ENCODE results near the gene SPEM3.

GRCh38 chr17:7396147-7396546 lies 32.5 kb upstream of the SPEM3 start:
- no peak for TF ChIP-seq ATF3 (IDR thresholded peaks at IDR 0.05; ENCODE audit: borderline replicate concordance, extremely low read depth, low read depth, low read length)
- TF ChIP-seq RBBP5 (conservative IDR thresholded peaks at IDR 0.05), result no peak
- TF ChIP-seq REST (IDR thresholded peaks at IDR 0.05; ENCODE audit: low read depth, low read length), result no peak
- TF ChIP-seq RAD51 (IDR thresholded peaks at IDR 0.05), result no peak
- no peak for TF ChIP-seq POLR2AphosphoS5 (IDR thresholded peaks at IDR 0.05; ENCODE audit: low read length)
- TF ChIP-seq MAX (IDR thresholded peaks at IDR 0.05; ENCODE audit: low read depth, low read length), result no peak
- no peak for TF ChIP-seq CTCF (IDR thresholded peaks at IDR 0.05 in 2 of 3, conservative IDR thresholded peaks at IDR 0.05 in 1 of 3; ENCODE audit: control insufficient read depth in 2 of 3, extremely low read depth in 1 of 3, insufficient read depth in 1 of 3, low read depth in 3 of 3, low read length in 3 of 3)
- TF ChIP-seq SIN3A (IDR thresholded peaks at IDR 0.05; ENCODE audit: low read depth, low read length), result no peak
- no peak for TF ChIP-seq BCL3 (IDR thresholded peaks at IDR 0.05; ENCODE audit: borderline replicate concordance, insufficient read depth, low read depth, low read length, poor library complexity, severe bottlenecking)
- no peak for TF ChIP-seq ELK1 (IDR thresholded peaks at IDR 0.05; ENCODE audit: low read depth, low read length)
- no peak for TF ChIP-seq KDM1A (IDR thresholded peaks at IDR 0.05; ENCODE audit: borderline replicate concordance)

All from GM12878 (cell line).